Fibroblast of lung (primary cell): Measurements from ENCODE around the gene PDS5B. TPM values are rescaled to one million over a fixed set of nuclear protein-coding genes. Genes with fewer than 3 reads are reported as not detected.
"Not testable (repeated sequence)": the region's sequence is repeated elsewhere in the genome, so short reads cannot be mapped to it uniquely, and the experiment has no call there.

Experiments
- DNase-seq, 2 donors: peaks; one replicate each; pipeline versions ENCODE4 v3.0.0 to v3.0.0-alpha.2; 2010; ENCODE audit warnings: low read depth in 2 of 2
- H2AFZ ChIP-seq: 2 replicates; pipeline ENCODE4 v1.5.1; 2012; ENCODE audit warnings: low read length, control low read depth, inconsistent platforms
- H3K27ac ChIP-seq: 2 replicates; pipeline ENCODE4 v1.5.1; 2011; ENCODE audit warnings: low read length, control low read depth; ENCODE audit not compliant: insufficient read depth
- H3K27me3 ChIP-seq: 2 replicates; pipeline ENCODE4 v1.5.1; 2011; ENCODE audit warnings: mild to moderate bottlenecking, low read length; ENCODE audit not compliant: control insufficient read depth, insufficient read depth
- H3K36me3 ChIP-seq: 2 replicates; pipeline ENCODE4 v1.5.1; 2011; ENCODE audit warnings: low read length; ENCODE audit not compliant: control insufficient read depth, insufficient read depth
- H3K4me1 ChIP-seq: 2 replicates; pipeline ENCODE4 v1.5.1; 2011; ENCODE audit warnings: low read length; ENCODE audit not compliant: control insufficient read depth, insufficient read depth; ENCODE audit errors: extremely low read depth
- H3K4me2 ChIP-seq: 2 replicates; pipeline ENCODE4 v1.5.1; 2011; ENCODE audit warnings: low read length, control low read depth; ENCODE audit not compliant: insufficient read depth; ENCODE audit errors: extremely low read depth
- H3K4me3 ChIP-seq, 4 experiments: fragments of 200-600 bp in 1 of 4; sonication (generic) in 1 of 4; replicated peaks in 1 of 4; 2 replicates each; pipeline ENCODE4 v1.5.1; 2011 to 2016; ENCODE audit warnings: low read length in 4 of 4, low read depth in 3 of 4, mild to moderate bottlenecking in 3 of 4, control low read depth in 2 of 4, inconsistent platforms in 1 of 4, mixed read lengths in 1 of 4; ENCODE audit not compliant: insufficient read depth in 1 of 4; ENCODE audit errors: control extremely low read depth in 1 of 4
- H3K79me2 ChIP-seq: 2 replicates; pipeline ENCODE4 v1.5.1; 2012; ENCODE audit warnings: mild to moderate bottlenecking, low read length, inconsistent platforms; ENCODE audit not compliant: control insufficient read depth, insufficient read depth
- H3K9ac ChIP-seq: 2 replicates; pipeline ENCODE4 v1.5.1; 2011; ENCODE audit warnings: mild to moderate bottlenecking, low read length, control low read depth; ENCODE audit not compliant: insufficient read depth
- H3K9me3 ChIP-seq: 2 replicates; pipeline ENCODE4 v1.5.1; 2012; ENCODE audit warnings: low read depth, low read length; ENCODE audit not compliant: control insufficient read depth, insufficient read depth
- H4K20me1 ChIP-seq: 2 replicates; pipeline ENCODE4 v1.5.1; 2011; ENCODE audit warnings: low read length; ENCODE audit not compliant: control insufficient read depth, insufficient read depth; ENCODE audit errors: extremely low read depth
- CTCF ChIP-seq, 2 donors: IDR thresholded peaks in 1 of 2; conservative IDR thresholded peaks in 1 of 2; 1 replicate in 1 of 2; 2 replicates in 1 of 2; pipeline ENCODE4 v1.5.1; 2011 to 2012; ENCODE audit warnings: low read length in 2 of 2, control low read depth in 1 of 2, inconsistent platforms in 1 of 2, low read depth in 1 of 2, mild to moderate bottlenecking in 1 of 2
- EZH2 ChIP-seq: IDR thresholded peaks from 2 replicates; pipeline ENCODE4 v1.5.1; 2012; ENCODE audit warnings: low read length, control low read depth, mild to moderate bottlenecking; ENCODE audit errors: missing control alignments
- polyA plus RNA-seq, 2 donors: library from polyadenylated mRNA; depleted of rRNA in 1 of 2; stranded (reverse) in 1 of 2; unstranded in 1 of 2; fragments of >200 nt; gene quantifications; 2 replicates each; pipeline ENCODE4 v1.2.1, GENCODE V29; 2011 to 2012; ENCODE audit warnings: missing spikeins in 1 of 2
- total RNA-seq: library from RNA; depleted of rRNA; stranded (reverse); fragments of >200 nt; gene quantifications from 2 replicates; pipeline ENCODE4 v1.2.1, GENCODE V29; 2014

PDS5B gene
- total and polyA plus RNA-seq, 2 donors (not counting 1 experiment from before 2014, with no cell fraction given): 18.6 to 25.6 TPM

- no peaks in the 10 kb centered on the region for H3K9me3 ChIP-seq
- H3K79me2 ChIP-seq: no peaks in the 10 kb centered on the region
- H3K27ac ChIP-seq: no peak overlapping the region
- no peaks in the 10 kb centered on the region for H3K27me3 ChIP-seq
- no peaks in the 10 kb centered on the region for H3K36me3 ChIP-seq
- H3K4me3 ChIP-seq: no peak overlapping the region
- H3K9ac ChIP-seq: no peak overlapping the region
- no peak for TF ChIP-seq EZH2
- no peak for TF ChIP-seq CTCF (conservative IDR thresholded peaks at IDR 0.05 in 1 of 2, IDR thresholded peaks at IDR 0.05 in 1 of 2; ENCODE audit: low read depth in 1 of 2, low read length in 2 of 2)
- no peak overlapping the region for H3K4me2 ChIP-seq
- no peaks in the 10 kb centered on the region for H3K4me1 ChIP-seq
- peak in 1 of 2 donors; percentile 39 for DNase-seq
- no peak overlapping the region for H2AFZ ChIP-seq
- H4K20me1 ChIP-seq: no peaks in the 10 kb centered on the region
Measured at GRCh38 chr13:32720026-32720425, 133.8 kb downstream of the PDS5B start.

- DNase-seq, H3K9me3 ChIP-seq: not testable (repeated sequence)
Measured at GRCh38 chr13:32721131-32722034, 135.1 kb downstream of the PDS5B start.

DNA sequence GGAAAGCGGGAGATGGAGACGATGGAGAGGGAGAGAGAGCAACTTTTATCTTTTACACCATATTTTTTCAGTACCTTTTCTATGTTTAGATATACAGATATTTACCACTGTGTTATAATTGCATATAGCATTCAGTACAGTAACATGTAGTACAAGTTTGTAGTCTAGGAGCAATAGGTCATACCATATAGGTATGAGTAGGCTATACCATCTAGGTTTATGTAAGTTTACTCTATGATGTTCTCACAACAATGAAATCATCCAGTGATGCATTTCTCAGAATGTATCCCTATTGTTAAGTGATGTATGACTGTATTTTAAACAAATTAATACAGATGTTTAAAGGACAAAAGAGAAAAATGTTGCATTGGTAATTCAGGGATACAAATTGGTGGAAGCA is 136.1 kb downstream of the PDS5B start:
- Histone ChIP-seq H2AFZ (no peak overlapping the region), H3K4me3 (no peak overlapping the region), H3K4me2 (no peak overlapping the region), H3K9ac (no peak overlapping the region), H3K27me3 (no peaks in the 10 kb centered on the region), H3K79me2 (no peaks in the 10 kb centered on the region), H3K4me1 (no peaks in the 10 kb centered on the region), H3K9me3 (no peaks in the 10 kb centered on the region), H3K27ac (no peak overlapping the region), H3K36me3 (no peaks in the 10 kb centered on the region), H4K20me1 (peaks cover 1% of the 10 kb centered on the region)
- DNase-seq: no peak
- TF ChIP-seq CTCF (conservative IDR thresholded peaks at IDR 0.05 in 1 of 2, IDR thresholded peaks at IDR 0.05 in 1 of 2; ENCODE audit: low read depth in 1 of 2, low read length in 2 of 2): no peak
- TF ChIP-seq EZH2: no peak

More at GRCh38 chr13:32721131-32722034, 135.1 kb downstream of the PDS5B start:
- H2AFZ ChIP-seq, H4K20me1 ChIP-seq, H3K9ac ChIP-seq, H3K27ac ChIP-seq, H3K36me3 ChIP-seq, H3K79me2 ChIP-seq, H3K27me3 ChIP-seq, H3K4me2 ChIP-seq, H3K4me3 ChIP-seq, H3K4me1 ChIP-seq: not testable (repeated sequence)
